Upper lobe of left lung (tissue), 4 donors: ENCODE measurements around the gene CLASP1.

Experiments
- CTCF ChIP-seq, 6 experiments: fragments of 450-650 bp in 4 of 6; fragments of 200-600 bp in 2 of 6; sonication (generic) in 2 of 6; IDR thresholded peaks; one replicate each; pipeline ENCODE4 v1.5.1; 2016 to 2019; ENCODE audit warnings: antibody characterized with exemption in 6 of 6
- EP300 ChIP-seq, 4 donors: sonication (generic); formaldehyde crosslinking; IDR thresholded peaks; one replicate each; pipeline ENCODE4 v1.5.1; 2017; ENCODE audit warnings: antibody characterized with exemption in 4 of 4, control low read depth in 2 of 4
- POLR2AphosphoS5 ChIP-seq, 2 donors: sonication (generic); formaldehyde crosslinking; IDR thresholded peaks; one replicate each; pipeline ENCODE4 v1.5.1; 2017; ENCODE audit warnings: antibody characterized with exemption in 2 of 2

GRCh38 chr2:121360566-121361300 is 288.5 kb downstream of the CLASP1 start:
- TF ChIP-seq CTCF (IDR thresholded peaks at IDR 0.05) (no peak), EP300 (IDR thresholded peaks at IDR 0.05) (no peak), POLR2AphosphoS5 (IDR thresholded peaks at IDR 0.05) (no peak)
